Fibroblast of skin of left biceps (primary cell): ENCODE data around the gene PCDHB15.
"Not testable (repeated sequence)": the region's sequence is repeated elsewhere in the genome, so short reads cannot be mapped to it uniquely, and the experiment has no call there.

ENCODE experiments used
- DNase-seq, 2 experiments: peaks; one replicate each; pipeline ENCODE4 v3.0.0-alpha.2; 2013; ENCODE audit warnings: low read depth in 2 of 2

PCDHB15 gene

DNA sequence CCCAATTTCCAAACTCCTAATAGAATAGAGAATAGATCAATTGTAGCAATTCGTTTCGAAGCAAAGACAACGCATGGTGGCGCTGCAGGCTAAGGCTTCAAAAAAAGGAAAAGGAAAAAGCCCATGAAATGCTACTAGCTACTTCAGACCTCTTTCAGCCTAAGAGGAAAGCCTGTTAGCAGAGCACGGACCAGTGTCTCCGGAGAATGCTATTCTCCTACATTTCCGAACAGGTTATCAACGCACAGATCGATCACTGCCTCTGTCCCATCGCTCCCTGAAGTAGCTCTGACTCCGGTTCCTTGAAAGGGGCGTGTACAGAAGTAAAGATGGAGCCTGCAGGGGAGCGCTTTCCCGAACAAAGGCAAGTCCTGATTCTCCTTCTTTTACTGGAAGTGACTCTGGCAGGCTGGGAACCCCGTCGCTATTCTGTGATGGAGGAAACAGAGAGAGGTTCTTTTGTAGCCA, at the start of gene PCDHB15:
PCDHB15 (plus strand) TSS at position 146 of the 468 bp plus-strand sequence; CDS start at position 330, 184 bp downstream.
- no peak for DNase-seq

DNA sequence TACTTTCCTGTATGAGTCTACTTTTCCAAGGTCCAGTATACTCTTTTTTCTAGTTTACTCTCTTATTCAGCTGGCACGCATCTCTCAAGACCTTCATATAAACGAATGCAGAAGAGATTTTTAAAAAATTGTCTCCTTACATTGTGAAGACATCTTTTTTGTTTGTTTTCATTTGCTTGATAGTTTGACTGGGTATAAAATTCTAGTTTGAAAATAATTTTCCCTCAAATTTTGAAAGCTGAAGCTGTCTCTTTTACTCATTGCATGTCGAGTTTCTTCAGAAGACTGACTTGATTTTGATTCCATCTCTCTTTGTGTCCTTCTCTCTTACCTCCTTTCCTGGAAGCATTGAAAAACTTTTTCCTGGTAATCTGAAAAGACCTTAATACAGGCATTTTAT, 48.8 kb upstream of the PCDHB15 start:
- DNase-seq, result no peak

DNA sequence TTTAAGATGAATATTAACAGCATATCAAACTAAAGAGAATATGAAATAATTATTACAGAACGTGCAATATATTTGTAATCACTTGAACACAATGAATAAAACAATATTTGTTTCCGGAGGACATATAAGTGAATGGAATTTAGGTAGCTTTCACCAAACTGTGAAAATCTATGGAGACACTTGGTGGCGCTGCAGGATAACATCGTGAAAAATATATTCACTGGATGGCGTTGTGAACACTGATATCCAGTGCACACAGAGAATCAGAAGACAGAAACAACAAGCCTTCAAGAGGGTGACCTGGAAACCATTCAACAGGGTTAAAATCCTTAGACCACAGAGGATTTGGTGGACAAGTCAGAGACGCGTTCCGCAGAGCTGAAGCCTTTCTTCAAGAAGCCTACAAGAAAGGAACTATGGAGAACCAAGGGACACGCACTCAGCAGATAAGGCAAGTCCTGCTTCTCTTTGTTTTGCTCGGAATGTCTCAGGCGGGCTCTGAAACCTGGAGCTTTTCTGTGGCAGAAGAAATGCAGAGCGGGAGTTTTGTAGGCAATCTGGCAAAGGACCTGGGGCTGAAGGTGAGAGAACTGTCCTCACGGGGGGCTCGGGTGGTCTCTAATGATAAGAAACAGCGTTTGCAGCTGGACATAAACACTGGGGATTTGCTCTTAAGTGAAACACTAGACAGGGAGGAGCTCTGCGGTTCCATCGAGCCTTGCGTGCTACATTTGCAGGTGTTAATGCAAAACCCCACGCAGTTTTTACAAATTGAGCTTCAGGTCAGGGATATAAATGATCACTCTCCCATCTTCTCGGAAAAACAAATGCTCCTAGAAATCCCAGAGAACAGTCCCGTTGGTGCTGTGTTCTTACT, 45.6 kb upstream of the PCDHB15 start, which contains the start of gene PCDHB11:
PCDHB11 (plus strand) TSS at position 269 of the 877 bp plus-strand sequence; CDS start at position 417, 148 bp downstream.
- DNase-seq, result no peak

DNA sequence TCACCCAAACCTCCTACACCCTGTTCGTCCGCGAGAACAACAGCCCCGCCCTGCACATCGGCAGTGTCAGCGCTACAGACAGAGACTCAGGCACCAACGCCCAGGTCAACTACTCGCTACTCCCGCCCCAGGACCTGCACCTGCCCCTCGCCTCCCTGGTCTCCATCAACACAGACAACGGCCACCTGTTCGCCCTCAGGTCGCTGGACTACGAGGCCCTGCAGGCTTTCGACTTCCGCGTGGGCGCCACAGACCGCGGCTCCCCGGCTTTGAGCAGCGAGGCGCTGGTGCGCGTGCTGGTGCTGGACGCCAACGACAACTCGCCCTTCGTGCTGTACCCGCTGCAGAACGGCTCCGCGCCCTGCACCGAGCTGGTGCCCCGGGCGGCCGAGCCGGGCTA, 44.1 kb upstream of the PCDHB15 start:
- DNase-seq, result not testable (repeated sequence)

DNA sequence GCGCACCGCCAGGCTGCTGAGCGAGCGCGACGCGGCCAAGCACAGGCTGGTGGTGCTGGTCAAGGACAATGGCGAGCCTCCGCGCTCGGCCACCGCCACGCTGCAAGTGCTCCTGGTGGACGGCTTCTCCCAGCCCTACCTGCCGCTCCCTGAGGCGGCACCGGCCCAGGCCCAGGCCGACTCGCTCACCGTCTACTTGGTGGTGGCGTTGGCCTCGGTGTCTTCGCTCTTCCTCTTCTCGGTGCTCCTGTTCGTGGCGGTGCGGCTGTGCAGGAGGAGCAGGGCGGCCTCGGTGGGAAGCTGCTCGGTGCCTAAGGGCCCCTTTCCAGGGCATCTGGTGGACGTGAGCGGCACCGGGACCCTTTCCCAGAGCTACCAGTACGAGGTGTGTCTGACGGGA, 43.5 kb upstream of the PCDHB15 start:
- not testable (repeated sequence) for DNase-seq

DNA sequence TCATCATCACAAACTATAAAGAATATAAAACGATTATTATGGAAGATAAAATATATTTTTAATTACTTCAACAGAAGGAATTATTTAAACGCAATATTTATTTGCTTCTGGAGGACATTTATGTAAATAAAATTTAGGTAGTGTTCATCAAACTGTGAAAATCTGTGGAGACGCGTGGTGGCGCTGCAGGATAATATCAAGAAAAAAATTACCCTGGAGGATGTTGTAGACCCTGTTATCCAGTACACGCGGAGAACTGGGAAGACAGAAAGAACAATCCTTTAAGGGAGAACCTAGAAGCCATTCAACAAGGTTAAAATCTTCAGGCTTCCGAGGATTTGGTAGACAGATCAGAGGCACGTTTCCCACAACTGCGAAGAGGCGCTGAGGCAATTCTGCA, 36.7 kb upstream of the PCDHB15 start, which contains the start of gene PCDHB12:
PCDHB12 (plus strand) TSS at position 242 of the 400 bp plus-strand sequence. CDS start 189 bp downstream, outside the sequence.
- DNase-seq, result no peak

DNA sequence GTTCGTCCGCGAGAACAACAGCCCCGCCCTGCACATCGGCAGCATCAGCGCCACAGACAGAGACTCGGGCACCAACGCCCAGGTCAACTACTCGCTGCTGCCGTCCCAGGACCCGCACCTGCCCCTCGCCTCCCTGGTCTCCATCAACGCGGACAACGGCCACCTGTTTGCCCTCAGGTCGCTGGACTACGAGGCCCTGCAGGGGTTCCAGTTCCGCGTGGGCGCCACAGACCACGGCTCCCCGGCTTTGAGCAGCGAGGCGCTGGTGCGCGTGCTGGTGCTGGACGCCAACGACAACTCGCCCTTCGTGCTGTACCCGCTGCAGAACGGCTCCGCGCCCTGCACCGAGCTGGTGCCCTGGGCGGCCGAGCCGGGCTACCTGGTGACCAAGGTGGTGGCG, 34.9 kb upstream of the PCDHB15 start:
- DNase-seq, result not testable (repeated sequence)

DNA sequence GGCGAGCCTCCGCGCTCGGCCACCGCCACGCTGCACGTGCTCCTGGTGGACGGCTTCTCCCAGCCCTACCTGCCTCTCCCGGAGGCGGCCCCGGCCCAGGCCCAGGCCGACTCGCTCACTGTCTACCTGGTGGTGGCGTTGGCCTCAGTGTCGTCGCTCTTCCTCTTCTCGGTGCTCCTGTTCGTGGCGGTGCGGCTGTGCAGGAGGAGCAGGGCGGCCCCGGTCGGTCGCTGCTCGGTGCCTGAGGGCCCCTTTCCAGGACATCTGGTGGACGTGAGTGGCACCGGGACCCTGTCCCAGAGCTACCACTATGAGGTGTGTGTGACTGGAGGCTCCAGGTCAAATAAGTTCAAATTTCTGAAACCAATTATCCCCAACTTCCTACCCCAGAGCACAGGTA, 34.3 kb upstream of the PCDHB15 start:
- DNase-seq, result not testable (repeated sequence)

DNA sequence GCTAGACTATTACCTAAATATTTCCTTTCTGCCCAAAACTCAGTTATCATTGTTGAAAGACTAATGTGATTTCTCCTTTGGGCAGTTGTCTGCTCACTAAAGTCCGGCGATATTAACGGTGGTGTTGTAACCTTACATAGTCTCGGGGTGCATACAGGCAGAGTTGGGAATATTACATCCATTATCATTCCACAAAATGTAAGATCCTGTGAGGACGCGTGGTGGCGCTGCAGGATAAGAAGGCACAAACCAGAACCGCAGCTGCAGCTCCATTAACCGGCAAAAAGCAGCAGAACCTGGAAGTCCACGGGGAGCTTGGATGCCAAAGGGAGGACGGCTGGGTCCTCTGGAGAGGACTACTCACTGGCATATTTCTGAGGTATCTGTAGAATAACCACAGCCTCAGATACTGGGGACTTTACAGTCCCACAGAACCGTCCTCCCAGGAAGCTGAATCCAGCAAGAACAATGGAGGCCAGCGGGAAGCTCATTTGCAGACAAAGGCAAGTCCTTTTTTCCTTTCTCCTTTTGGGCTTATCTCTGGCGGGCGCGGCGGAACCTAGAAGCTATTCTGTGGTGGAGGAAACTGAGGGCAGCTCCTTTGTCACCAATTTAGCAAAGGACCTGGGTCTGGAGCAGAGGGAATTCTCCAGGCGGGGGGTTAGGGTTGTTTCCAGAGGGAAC, 31.4 kb upstream of the PCDHB15 start, which contains the start of gene PCDHB13:
PCDHB13 (plus strand) TSS at position 264 of the 684 bp plus-strand sequence; CDS start at position 469, 205 bp downstream.
- DNase-seq, result not testable (repeated sequence)

DNA sequence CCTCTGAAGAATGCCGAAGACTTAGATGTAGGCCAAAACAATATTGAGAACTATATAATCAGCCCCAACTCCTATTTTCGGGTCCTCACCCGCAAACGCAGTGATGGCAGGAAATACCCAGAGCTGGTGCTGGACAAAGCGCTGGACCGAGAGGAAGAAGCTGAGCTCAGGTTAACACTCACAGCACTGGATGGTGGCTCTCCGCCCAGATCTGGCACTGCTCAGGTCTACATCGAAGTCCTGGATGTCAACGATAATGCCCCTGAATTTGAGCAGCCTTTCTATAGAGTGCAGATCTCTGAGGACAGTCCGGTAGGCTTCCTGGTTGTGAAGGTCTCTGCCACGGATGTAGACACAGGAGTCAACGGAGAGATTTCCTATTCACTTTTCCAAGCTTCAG, 30.6 kb upstream of the PCDHB15 start:
- not testable (repeated sequence) for DNase-seq

DNA sequence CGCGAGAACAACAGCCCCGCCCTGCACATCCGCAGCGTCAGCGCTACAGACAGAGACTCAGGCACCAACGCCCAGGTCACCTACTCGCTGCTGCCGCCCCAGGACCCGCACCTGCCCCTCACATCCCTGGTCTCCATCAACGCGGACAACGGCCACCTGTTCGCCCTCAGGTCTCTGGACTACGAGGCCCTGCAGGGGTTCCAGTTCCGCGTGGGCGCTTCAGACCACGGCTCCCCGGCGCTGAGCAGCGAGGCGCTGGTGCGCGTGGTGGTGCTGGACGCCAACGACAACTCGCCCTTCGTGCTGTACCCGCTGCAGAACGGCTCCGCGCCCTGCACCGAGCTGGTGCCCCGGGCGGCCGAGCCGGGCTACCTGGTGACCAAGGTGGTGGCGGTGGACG, 29.7 kb upstream of the PCDHB15 start:
- DNase-seq, result not testable (repeated sequence)

DNA sequence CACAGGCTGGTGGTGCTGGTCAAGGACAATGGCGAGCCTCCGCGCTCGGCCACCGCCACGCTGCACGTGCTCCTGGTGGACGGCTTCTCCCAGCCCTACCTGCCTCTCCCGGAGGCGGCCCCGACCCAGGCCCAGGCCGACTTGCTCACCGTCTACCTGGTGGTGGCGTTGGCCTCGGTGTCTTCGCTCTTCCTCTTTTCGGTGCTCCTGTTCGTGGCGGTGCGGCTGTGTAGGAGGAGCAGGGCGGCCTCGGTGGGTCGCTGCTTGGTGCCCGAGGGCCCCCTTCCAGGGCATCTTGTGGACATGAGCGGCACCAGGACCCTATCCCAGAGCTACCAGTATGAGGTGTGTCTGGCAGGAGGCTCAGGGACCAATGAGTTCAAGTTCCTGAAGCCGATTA, 29.2 kb upstream of the PCDHB15 start:
- not testable (repeated sequence) for DNase-seq

DNA sequence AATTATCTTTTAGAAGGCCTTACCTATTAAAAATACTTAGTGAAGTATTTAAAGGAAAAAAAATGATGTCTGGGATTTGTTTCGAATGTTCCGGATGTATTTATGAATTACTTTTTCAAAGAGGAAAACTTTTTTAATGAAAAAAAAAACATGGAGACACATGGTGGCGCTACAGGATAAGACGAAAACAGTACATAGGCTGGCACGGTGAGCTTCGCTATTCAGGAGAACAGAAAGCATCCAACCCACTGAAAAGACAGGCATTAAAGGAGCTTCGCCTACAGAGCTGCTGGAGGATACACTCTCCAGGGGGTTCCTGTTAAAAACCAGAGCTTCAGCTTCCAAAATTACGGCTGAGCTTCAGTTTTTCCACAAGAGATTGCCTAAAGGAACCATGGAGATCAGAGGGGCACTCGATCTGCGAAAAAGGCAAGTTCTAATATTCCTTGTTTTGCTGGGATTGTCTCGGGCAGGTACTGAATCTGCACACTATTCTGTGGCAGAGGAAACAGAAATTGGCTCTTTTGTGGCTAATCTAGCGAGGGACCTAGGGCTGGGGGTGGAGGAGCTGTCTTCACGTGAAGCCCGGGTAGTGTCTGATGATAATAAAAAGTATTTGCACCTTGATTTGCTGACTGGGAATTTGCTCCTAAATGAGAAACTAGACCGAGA, 21.9 kb upstream of the PCDHB15 start, which contains the start of gene PCDHB14:
PCDHB14 (plus strand) TSS at position 232 of the 672 bp plus-strand sequence; CDS start at position 395, 163 bp downstream.
- DNase-seq, result no peak

DNA sequence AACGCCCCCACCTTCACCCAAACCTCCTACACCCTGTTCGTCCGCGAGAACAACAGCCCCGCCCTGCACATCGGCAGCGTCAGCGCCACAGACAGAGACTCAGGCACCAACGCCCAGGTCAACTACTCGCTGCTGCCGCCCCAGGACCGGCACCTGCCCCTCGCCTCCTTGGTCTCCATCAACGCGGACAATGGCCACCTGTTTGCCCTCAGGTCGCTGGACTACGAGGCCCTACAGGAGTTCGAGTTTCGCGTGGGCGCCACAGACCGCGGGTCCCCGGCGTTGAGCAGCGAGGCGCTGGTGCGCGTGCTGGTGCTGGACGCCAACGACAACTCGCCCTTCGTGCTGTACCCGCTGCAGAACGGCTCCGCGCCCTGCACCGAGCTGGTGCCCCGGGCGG, 20.4 kb upstream of the PCDHB15 start:
- DNase-seq, result not testable (repeated sequence)

DNA sequence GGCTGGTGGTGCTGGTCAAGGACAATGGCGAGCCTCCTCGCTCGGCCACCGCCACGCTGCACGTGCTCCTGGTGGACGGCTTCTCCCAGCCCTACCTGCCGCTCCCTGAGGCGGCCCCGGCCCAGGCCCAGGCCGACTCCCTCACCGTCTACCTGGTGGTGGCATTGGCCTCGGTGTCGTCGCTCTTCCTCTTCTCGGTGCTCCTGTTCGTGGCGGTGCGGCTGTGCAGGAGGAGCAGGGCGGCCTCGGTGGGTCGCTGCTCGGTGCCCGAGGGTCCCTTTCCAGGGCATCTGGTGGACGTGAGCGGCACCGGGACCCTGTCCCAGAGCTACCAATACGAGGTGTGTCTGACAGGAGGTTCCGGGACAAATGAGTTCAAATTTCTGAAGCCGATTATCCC, 19.8 kb upstream of the PCDHB15 start:
- DNase-seq, result not testable (repeated sequence)

DNA sequence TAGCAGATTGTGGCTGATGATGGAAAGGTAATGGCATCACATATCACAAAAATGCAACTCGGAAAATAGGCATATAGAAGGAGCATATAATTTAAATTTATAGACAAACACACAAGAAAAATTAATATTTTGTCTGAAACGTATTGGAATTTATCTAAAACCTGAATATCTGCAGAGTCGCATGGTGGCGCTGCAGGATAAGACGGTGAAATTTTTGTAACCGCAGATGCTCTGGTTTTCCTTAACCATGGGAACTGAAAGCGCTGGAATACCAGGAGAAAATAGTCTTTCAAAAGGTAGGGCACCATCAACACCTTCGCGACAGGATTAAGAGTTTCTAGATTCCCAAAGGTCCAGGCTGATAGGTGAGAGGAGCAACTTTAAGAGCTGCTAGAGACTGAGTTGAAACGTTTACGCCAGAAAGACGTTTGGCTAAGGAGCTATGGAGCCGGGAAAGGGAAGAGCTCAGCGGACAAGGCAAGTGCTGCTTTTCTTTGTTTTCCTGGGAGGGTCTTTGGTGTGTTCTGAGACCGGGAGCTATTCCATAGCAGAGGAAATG, 11.0 kb upstream of the PCDHB15 start:
- no peak for DNase-seq

DNA sequence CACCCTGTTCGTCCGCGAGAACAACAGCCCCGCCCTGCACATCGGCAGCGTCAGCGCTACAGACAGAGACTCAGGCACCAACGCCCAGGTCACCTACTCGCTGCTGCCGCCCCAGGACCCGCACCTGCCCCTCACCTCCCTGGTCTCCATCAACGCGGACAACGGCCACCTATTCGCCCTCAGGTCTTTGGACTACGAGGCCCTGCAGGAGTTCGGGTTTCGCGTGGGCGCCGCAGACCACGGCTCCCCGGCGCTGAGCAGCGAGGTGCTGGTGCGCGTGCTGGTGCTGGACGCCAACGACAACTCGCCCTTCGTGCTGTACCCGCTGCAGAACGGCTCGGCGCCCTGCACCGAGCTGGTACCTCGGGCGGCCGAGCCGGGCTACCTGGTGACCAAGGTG, 9.3 kb upstream of the PCDHB15 start:
- not testable (repeated sequence) for DNase-seq

DNA sequence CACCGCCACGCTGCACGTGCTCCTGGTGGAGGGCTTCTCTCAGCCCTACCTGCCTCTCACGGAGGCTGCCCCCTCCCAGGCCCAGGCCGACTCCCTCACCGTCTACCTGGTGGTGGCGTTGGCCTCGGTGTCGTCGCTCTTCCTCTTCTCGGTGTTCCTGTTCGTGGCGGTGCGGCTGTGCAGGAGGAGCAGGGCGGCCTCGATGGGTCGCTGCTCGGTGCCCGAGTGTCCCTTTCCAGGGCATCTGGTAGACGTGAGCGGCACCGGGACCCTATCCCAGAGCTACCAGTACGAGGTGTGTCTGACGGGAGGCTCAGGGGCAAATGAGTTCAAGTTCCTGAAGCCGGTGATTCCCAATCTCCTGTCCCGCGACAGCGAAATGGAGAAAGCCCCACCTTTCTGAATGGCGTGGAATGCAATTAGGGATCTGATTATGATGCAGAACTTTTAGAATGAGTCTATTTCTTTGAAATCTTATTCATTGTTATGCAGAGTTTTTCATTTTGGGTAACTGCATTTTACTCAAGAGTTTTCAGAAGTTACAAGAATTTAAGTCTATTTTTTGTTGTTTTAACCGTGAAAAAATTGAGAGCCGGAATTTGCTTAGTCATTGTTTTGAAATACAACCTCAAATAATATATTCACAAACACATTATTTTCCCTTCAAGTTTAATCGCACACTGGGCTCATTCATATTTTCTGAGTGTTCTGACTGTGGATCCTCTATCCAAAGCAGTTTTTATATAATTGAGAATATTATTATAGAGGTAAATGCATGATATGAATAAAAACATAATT, 8.5 kb upstream of the PCDHB15 start:
- no peak for DNase-seq

DNA sequence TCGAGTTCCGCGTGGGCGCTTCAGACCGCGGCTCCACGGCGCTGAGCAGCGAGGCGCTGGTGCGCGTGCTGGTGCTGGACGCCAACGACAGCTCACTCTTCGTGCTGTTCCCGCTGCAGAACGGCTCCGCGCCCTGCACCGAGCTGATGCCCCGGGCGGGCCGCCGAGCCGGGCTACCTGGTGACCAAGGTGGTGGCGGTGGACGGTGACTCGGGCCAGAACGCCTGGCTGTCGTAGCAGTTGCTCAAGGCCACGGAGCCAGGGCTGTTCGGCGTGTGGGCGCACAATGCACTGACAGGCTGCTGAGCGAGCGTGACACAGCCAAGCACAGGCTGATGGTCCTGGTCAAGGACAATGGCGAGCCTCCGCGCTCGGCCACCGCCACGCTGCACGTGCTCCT, 3.7 kb upstream of the PCDHB15 start:
- no peak for DNase-seq

DNA sequence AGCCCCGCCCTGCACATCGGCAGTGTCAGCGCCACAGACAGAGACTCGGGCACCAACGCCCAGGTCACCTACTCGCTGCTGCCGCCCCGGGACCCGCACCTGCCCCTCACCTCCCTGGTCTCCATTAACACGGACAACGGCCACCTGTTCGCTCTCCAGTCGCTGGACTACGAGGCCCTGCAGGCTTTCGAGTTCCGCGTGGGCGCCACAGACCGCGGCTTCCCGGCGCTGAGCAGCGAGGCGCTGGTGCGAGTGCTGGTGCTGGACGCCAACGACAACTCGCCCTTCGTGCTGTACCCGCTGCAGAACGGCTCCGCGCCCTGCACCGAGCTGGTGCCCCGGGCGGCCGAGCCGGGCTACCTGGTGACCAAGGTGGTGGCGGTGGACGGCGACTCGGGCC, 1.8 kb downstream of the PCDHB15 start:
- not testable (repeated sequence) for DNase-seq
